ENCODE results near the gene RTN4.

Gene RTN4

DNA sequence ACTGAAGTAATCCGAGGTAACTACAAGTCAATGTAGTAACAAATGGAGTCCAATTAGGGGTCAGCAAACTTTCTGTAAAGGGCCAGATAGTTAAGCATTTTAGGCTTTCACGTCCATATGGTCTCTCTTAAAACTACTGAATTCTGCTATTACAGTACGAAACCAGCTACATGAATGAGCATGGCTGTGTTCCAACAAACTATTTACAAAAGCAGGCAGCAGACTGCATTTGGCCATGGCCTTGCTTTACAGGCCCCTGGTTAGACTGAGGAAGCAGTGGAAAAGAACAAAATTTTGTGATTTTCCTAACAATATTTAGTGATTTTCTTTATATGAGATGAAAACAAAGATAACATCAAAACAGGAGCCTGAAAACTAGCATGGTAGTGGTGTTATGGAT, 64.0 kb downstream of the RTN4 start:
- Histone ChIP-seq H3K4me3 (ENCODE audit: low read depth, low read length, poor library complexity, severe bottlenecking) (no peak overlapping the region), H3K4me2 (ENCODE audit: low read length) (no peak overlapping the region), H3F3A (ENCODE audit: insufficient read depth, low read length) (no peaks in the 10 kb centered on the region), H3K9me3 (ENCODE audit: low read length) (no peaks in the 10 kb centered on the region), H3K9ac (ENCODE audit: low read length) (no peak overlapping the region), H3K9me2 (ENCODE audit: low read depth, low read length) (no peaks in the 10 kb centered on the region), H4K20me1 (ENCODE audit: insufficient read depth, low read length) (no peaks in the 10 kb centered on the region), H3K79me2 (ENCODE audit: insufficient read depth, low read length) (peaks cover 22% of the 10 kb centered on the region), H3K27ac (ENCODE audit: low read depth, low read length, poor library complexity, severe bottlenecking) (no peak overlapping the region), H3K27me3 (ENCODE audit: insufficient read depth, low read length) (no peaks in the 10 kb centered on the region), H3K36me3 (ENCODE audit: insufficient read depth, low read length) (peaks cover 42% of the 10 kb centered on the region), H3K4me1 (ENCODE audit: insufficient read depth, low read length, severe bottlenecking) (no peaks in the 10 kb centered on the region), H2AFZ (ENCODE audit: low read length) (no peak overlapping the region)
- TF ChIP-seq EZH2 (IDR thresholded peaks at IDR 0.05; ENCODE audit: borderline replicate concordance, low read length) (no peak), CTCF (IDR thresholded peaks at IDR 0.05; ENCODE audit: low read length) (no peak)

DNA sequence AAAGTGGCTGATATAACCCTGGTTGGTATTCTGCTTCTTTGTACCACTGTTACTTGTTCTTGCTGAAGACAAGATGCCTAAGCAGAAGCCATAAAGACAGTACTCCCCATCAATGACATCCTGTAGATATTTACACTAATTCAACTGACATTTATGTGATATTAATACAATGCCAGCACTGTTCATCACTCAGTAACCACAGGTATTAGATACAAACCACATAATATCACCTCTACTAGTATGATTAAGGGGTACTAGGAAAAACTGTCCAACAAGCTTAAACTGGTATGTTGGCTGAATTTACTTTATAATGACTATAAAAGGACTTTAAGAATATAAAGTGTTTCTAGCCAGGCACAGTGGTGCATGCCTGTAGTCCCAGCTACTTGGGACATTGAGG, 65.8 kb downstream of the RTN4 start:
- H3K9ac ChIP-seq (ENCODE audit: low read length): no peak overlapping the region
- peaks cover 50% of the 10 kb centered on the region for H3K36me3 ChIP-seq (ENCODE audit: insufficient read depth, low read length)
- H3K4me1 ChIP-seq (ENCODE audit: insufficient read depth, low read length, severe bottlenecking): peaks cover 8% of the 10 kb centered on the region
- no peaks in the 10 kb centered on the region for H3K9me2 ChIP-seq (ENCODE audit: low read depth, low read length)
- H3K4me2 ChIP-seq (ENCODE audit: low read length): no peak overlapping the region
- TF ChIP-seq EZH2 (IDR thresholded peaks at IDR 0.05; ENCODE audit: borderline replicate concordance, low read length) (no peak), CTCF (IDR thresholded peaks at IDR 0.05; ENCODE audit: low read length) (no peak)
- H3K27ac ChIP-seq (ENCODE audit: low read depth, low read length, poor library complexity, severe bottlenecking): no peak overlapping the region
- H3K4me3 ChIP-seq (ENCODE audit: low read depth, low read length, poor library complexity, severe bottlenecking): no peak overlapping the region
- peaks cover 8% of the 10 kb centered on the region; the same call in 1 of the 2 replicates for H3K79me2 ChIP-seq (ENCODE audit: insufficient read depth, low read length)
- no peaks in the 10 kb centered on the region for H4K20me1 ChIP-seq (ENCODE audit: insufficient read depth, low read length)
- H3K27me3 ChIP-seq (ENCODE audit: insufficient read depth, low read length): no peaks in the 10 kb centered on the region
- no peaks in the 10 kb centered on the region for H3K9me3 ChIP-seq (ENCODE audit: low read length)
- no peak overlapping the region for H2AFZ ChIP-seq (ENCODE audit: low read length)
- no peaks in the 10 kb centered on the region for H3F3A ChIP-seq (ENCODE audit: insufficient read depth, low read length)

- Histone ChIP-seq H2AFZ (ENCODE audit: low read length) (no peak overlapping the region), H3K27me3 (ENCODE audit: insufficient read depth, low read length) (no peaks in the 10 kb centered on the region), H3K4me3 (ENCODE audit: low read depth, low read length, poor library complexity, severe bottlenecking) (no peak overlapping the region), H3F3A (ENCODE audit: insufficient read depth, low read length) (no peaks in the 10 kb centered on the region), H3K36me3 (ENCODE audit: insufficient read depth, low read length) (peaks cover 50% of the 10 kb centered on the region), H3K4me2 (ENCODE audit: low read length) (no peak overlapping the region), H4K20me1 (ENCODE audit: insufficient read depth, low read length) (no peaks in the 10 kb centered on the region), H3K9me2 (ENCODE audit: low read depth, low read length) (no peaks in the 10 kb centered on the region), H3K4me1 (ENCODE audit: insufficient read depth, low read length, severe bottlenecking) (peaks cover 11% of the 10 kb centered on the region), H3K9ac (ENCODE audit: low read length) (no peak overlapping the region), H3K27ac (ENCODE audit: low read depth, low read length, poor library complexity, severe bottlenecking) (no peak overlapping the region), H3K79me2 (ENCODE audit: insufficient read depth, low read length) (no peaks in the 10 kb centered on the region), H3K9me3 (ENCODE audit: low read length) (no peaks in the 10 kb centered on the region)
- TF ChIP-seq EZH2 (IDR thresholded peaks at IDR 0.05; ENCODE audit: borderline replicate concordance, low read length): no peak
Measured at GRCh38 chr2:54983345-54984220, 66.7 kb downstream of the RTN4 start.
